ENCODE measurements around the gene DIPK1C. TPM values are rescaled to one million over a fixed set of nuclear protein-coding genes. Genes with fewer than 3 reads are reported as not detected.

The DIPK1C gene
- total and polyA plus RNA-seq, 2 of the 4 experiments (the other 2 are of a cell fraction) = not detected

GRCh38 chr18:74436158-74436769 is 20.8 kb downstream of the DIPK1C start:
- CTCF ChIA-PET = no interaction called here
- no TSS peak for BruUV-seq (replicated peaks)

More at GRCh38 chr18:74436158-74436769, 20.8 kb downstream of the DIPK1C start:
- H3K79me1 ChIP-seq (ENCODE audit: low read depth in 1 of 2, low read length in 2 of 2) = no peaks in the 10 kb centered on the region
- DNase-seq (no peak), ATAC-seq (ENCODE audit: low read depth) (no peak)
- H3K9ac ChIP-seq (ENCODE audit: low read depth, low read length) = no peak overlapping the region
- no peak overlapping the region for H2BK20ac ChIP-seq (ENCODE audit: low read depth, low read length)
- no peak overlapping the region for H2AFZ ChIP-seq (replicated peaks; ENCODE audit: low read length, poor library complexity)
- H3K14ac ChIP-seq (replicated peaks; ENCODE audit: low read depth, low read length) = no peak overlapping the region
- no peak overlapping the region for H3K18ac ChIP-seq (ENCODE audit: low read depth, low read length)
- peaks cover 3% of the 10 kb centered on the region for H3K27me3 ChIP-seq (ENCODE audit: control insufficient read depth, insufficient read depth, low read length)
- H2AK9ac ChIP-seq (replicated peaks; ENCODE audit: low read depth, low read length, poor library complexity) = no peak overlapping the region
- H4K20me1 ChIP-seq (ENCODE audit: insufficient read depth, low read length) = no peaks in the 10 kb centered on the region
- no peaks in the 10 kb centered on the region for H3K9me3 ChIP-seq (ENCODE audit: control insufficient read depth, insufficient read depth, low read length)
- intact Hi-C loops (cut with micrococcal nuclease) (no loop called here), dilution Hi-C loops (cut with HindIII; ENCODE audit: low sequenced_read_pairs, unreplicated experiment) (no loop called here), in situ Hi-C loops (cut with MboI; ENCODE audit: low sequenced_read_pairs) (no loop called here)
- H2BK5ac ChIP-seq (ENCODE audit: low read depth, low read length, poor library complexity, severe bottlenecking) = no peak overlapping the region
- H3K23ac ChIP-seq (ENCODE audit: low read depth, low read length) = no peak overlapping the region
- H3K56ac ChIP-seq (ENCODE audit: extremely low read depth, insufficient read depth, low read length) = no peak overlapping the region
- POLR2A ChIA-PET (ENCODE audit: unreplicated experiment) = no interaction called here
- no peak overlapping the region for H3K4me2 ChIP-seq (ENCODE audit: low read depth, low read length)
- no peaks in the 10 kb centered on the region for H3K9me1 ChIP-seq (ENCODE audit: insufficient read depth, low read length)
- no peak overlapping the region for H2AK5ac ChIP-seq (ENCODE audit: low read depth, low read length)
- H2BK15ac ChIP-seq (ENCODE audit: low read depth, low read length) = no peak overlapping the region
- no peak overlapping the region for H3K27ac ChIP-seq (ENCODE audit: insufficient read depth, low read length)
- H4K8ac ChIP-seq (ENCODE audit: low read depth in 2 of 2, low read length in 2 of 2) = no peak overlapping the region
- TF ChIP-seq USF2 (IDR thresholded peaks at IDR 0.05; ENCODE audit: low read depth, low read length) (no peak), MXI1 (IDR thresholded peaks at IDR 0.05; ENCODE audit: borderline replicate concordance, low read depth, low read length) (no peak), BHLHE40 (IDR thresholded peaks at IDR 0.05; ENCODE audit: low read depth, low read length) (no peak), POLR2A (IDR thresholded peaks at IDR 0.05; ENCODE audit: low read depth, low read length) (no peak), MAZ (IDR thresholded peaks at IDR 0.05; ENCODE audit: borderline replicate concordance, low read depth, low read length) (no peak), CEBPB (IDR thresholded peaks at IDR 0.05; ENCODE audit: low read depth, low read length) (no peak), RAD21 (IDR thresholded peaks at IDR 0.05; ENCODE audit: low read length) (no peak), CHD1 (IDR thresholded peaks at IDR 0.05; ENCODE audit: low read depth, low read length) (no peak), ELK1 (IDR thresholded peaks at IDR 0.05; ENCODE audit: borderline replicate concordance, low read depth, low read length) (no peak), NFE2L2 (IDR thresholded peaks at IDR 0.05; ENCODE audit: low read depth, low read length) (no peak), RCOR1 (IDR thresholded peaks at IDR 0.05; ENCODE audit: insufficient replicate concordance, low read length) (no peak), FOS (IDR thresholded peaks at IDR 0.05; ENCODE audit: low read depth, low read length) (no peak), RFX5 (IDR thresholded peaks at IDR 0.05; ENCODE audit: low read depth, low read length) (no peak), MAFK (IDR thresholded peaks at IDR 0.05; ENCODE audit: low read depth, low read length) (no peak)
- H3K4me3 ChIP-seq (ENCODE audit: insufficient read depth, low read depth, low read length) = no peak overlapping the region
- no peaks in the 10 kb centered on the region for H3K4me1 ChIP-seq (ENCODE audit: control insufficient read depth, insufficient read depth, low read length)
- no peak overlapping the region for H2BK120ac ChIP-seq (ENCODE audit: low read depth, low read length)
- WGBS, 2 experiments (ENCODE audit: extremely low coverage in 2 of 2, insufficient read length in 1 of 2) = no CpG with 5 or more reads among the region's 14 CpGs
- H3K36me3 ChIP-seq (ENCODE audit: control insufficient read depth, insufficient read depth, low read length) = no peaks in the 10 kb centered on the region
- H4K5ac ChIP-seq (ENCODE audit: low read depth, low read length) = no peak overlapping the region
- H3K4ac ChIP-seq (ENCODE audit: low read depth, low read length) = no peak overlapping the region
- no peak overlapping the region for H4K91ac ChIP-seq (ENCODE audit: insufficient read depth, low read depth, low read length)

Data from IMR-90 (cell line).